HEK293 (cell line): ENCODE results near the gene FADS2.

Experiments
- CTCF ChIA-PET: fragments of 350-600 bp; formaldehyde crosslinking; extraction: SDS; loops from one replicate; lab custom pipeline; 2021; ENCODE audit warnings: antibody characterized with exemption; lab: Yijun Ruan, JAX
- POLR2A ChIA-PET: fragments of 300-600 bp; formaldehyde crosslinking; extraction: SDS; loops from one replicate; lab custom pipeline; 2020; ENCODE audit warnings: antibody characterized with exemption, inconsistent platforms; lab: Yijun Ruan, JAX
- H3K27ac ChIP-seq: fragments of 200-500 bp; sonication (Bioruptor generic); 2 replicates; pipeline ENCODE4 v1.5.1; 2014; ENCODE audit warnings: low read depth, low read length, control low read depth, inconsistent platforms; ENCODE audit errors: extremely low read depth
- H3K36me3 ChIP-seq, 2 experiments: fragments of 200-500 bp in 1 of 2; sonication (Bioruptor generic) in 1 of 2; 1 replicate in 1 of 2; 2 replicates in 1 of 2; pipeline ENCODE4 v1.5.1; 2014 to 2017; ENCODE audit warnings: inconsistent platforms in 2 of 2, low read length in 2 of 2; ENCODE audit not compliant: control insufficient read depth in 2 of 2, insufficient read depth in 1 of 2
- H3K4me1 ChIP-seq: fragments of 200-500 bp; sonication (Bioruptor generic); 2 replicates; pipeline ENCODE4 v1.5.1; 2014; ENCODE audit warnings: mild to moderate bottlenecking, low read length, inconsistent platforms; ENCODE audit not compliant: control insufficient read depth, insufficient read depth
- H3K4me3 ChIP-seq: 2 replicates; pipeline ENCODE4 v1.5.1; 2011; ENCODE audit warnings: low read depth, mild to moderate bottlenecking, control low read depth, low read length, moderate library complexity
- H3K9me3 ChIP-seq: fragments of 200-500 bp; sonication (Bioruptor generic); 2 replicates; pipeline ENCODE4 v1.5.1; 2014; ENCODE audit warnings: low read depth, low read length, inconsistent platforms; ENCODE audit not compliant: control insufficient read depth, insufficient read depth
- AEBP2 ChIP-seq: fragments of 450-650 bp; formaldehyde crosslinking; IDR thresholded peaks from 2 replicates; pipeline ENCODE4 v1.5.1; 2016; ENCODE audit warnings: missing biosample characterization, missing genetic modification characterization, borderline replicate concordance
- BCL11B ChIP-seq: fragments of 450-650 bp; formaldehyde crosslinking; IDR thresholded peaks from 2 replicates; pipeline ENCODE4 v1.5.1; 2016; ENCODE audit warnings: low read depth, missing biosample characterization, missing genetic modification characterization
- MZF1 ChIP-seq: fragments of 450-650 bp; formaldehyde crosslinking; IDR thresholded peaks from 2 replicates; pipeline ENCODE4 v1.5.1; 2017; ENCODE audit warnings: missing biosample characterization, missing genetic modification characterization, borderline replicate concordance
- PRDM1 ChIP-seq: fragments of 450-650 bp; formaldehyde crosslinking; IDR thresholded peaks from 2 replicates; pipeline ENCODE4; 2016; ENCODE audit warnings: missing biosample characterization, missing genetic modification characterization
- PRDM4 ChIP-seq: fragments of 450-650 bp; formaldehyde crosslinking; IDR thresholded peaks from 2 replicates; pipeline ENCODE4 v1.5.1; 2017; ENCODE audit warnings: missing biosample characterization, missing genetic modification characterization
- REPIN1 ChIP-seq: fragments of 450-650 bp; formaldehyde crosslinking; IDR thresholded peaks from 2 replicates; pipeline ENCODE4 v1.5.1; 2017; ENCODE audit warnings: missing biosample characterization, missing genetic modification characterization, low read depth
- SCRT1 ChIP-seq: fragments of 450-650 bp; formaldehyde crosslinking; IDR thresholded peaks from 2 replicates; pipeline ENCODE4 v1.5.1; 2016; ENCODE audit warnings: missing biosample characterization, missing genetic modification characterization, borderline replicate concordance
- ZBTB17 ChIP-seq: fragments of 450-650 bp; formaldehyde crosslinking; IDR thresholded peaks from 2 replicates; pipeline ENCODE4 v1.5.1; 2016; ENCODE audit warnings: missing biosample characterization, missing genetic modification characterization
- ZBTB6 ChIP-seq: fragments of 450-650 bp; formaldehyde crosslinking; IDR thresholded peaks from 2 replicates; pipeline ENCODE4 v1.5.1; 2017; ENCODE audit warnings: missing biosample characterization, missing genetic modification characterization
- ZBTB7A ChIP-seq: fragments of 450-650 bp; formaldehyde crosslinking; IDR thresholded peaks from 2 replicates; pipeline ENCODE4 v1.5.1; 2016; ENCODE audit warnings: low read depth, missing biosample characterization, missing genetic modification characterization
- ZFP3 ChIP-seq: fragments of 450-650 bp; formaldehyde crosslinking; IDR thresholded peaks from 2 replicates; pipeline ENCODE4 v1.5.1; 2016; ENCODE audit warnings: low read depth, missing biosample characterization, missing genetic modification characterization
- ZNF112 ChIP-seq: fragments of 450-650 bp; formaldehyde crosslinking; IDR thresholded peaks from 2 replicates; pipeline ENCODE4 v1.5.0; 2017; ENCODE audit warnings: missing biosample characterization, missing genetic modification characterization
- ZNF184 ChIP-seq: fragments of 450-650 bp; IDR thresholded peaks from 2 replicates; pipeline ENCODE4 v1.5.1; 2018; ENCODE audit warnings: missing biosample characterization, mild to moderate bottlenecking, missing genetic modification characterization
- ZNF280C ChIP-seq: fragments of 450-650 bp; formaldehyde crosslinking; IDR thresholded peaks from 2 replicates; pipeline ENCODE4 v1.5.1; 2016; ENCODE audit warnings: missing biosample characterization, missing genetic modification characterization
- ZNF311 ChIP-seq: fragments of 450-650 bp; formaldehyde crosslinking; IDR thresholded peaks from 2 replicates; pipeline ENCODE4 v1.5.1; 2017; ENCODE audit warnings: missing biosample characterization, missing genetic modification characterization, borderline replicate concordance
- ZNF350 ChIP-seq: fragments of 450-650 bp; formaldehyde crosslinking; IDR thresholded peaks from 2 replicates; pipeline ENCODE4 v1.5.0; 2017; ENCODE audit warnings: missing biosample characterization, mild to moderate bottlenecking, missing genetic modification characterization
- ZNF354C ChIP-seq: fragments of 450-650 bp; formaldehyde crosslinking; IDR thresholded peaks from 2 replicates; pipeline ENCODE4 v1.5.1; 2016; ENCODE audit warnings: missing biosample characterization, missing genetic modification characterization, low read depth, borderline replicate concordance
- ZNF394 ChIP-seq: fragments of 450-650 bp; formaldehyde crosslinking; IDR thresholded peaks from 2 replicates; pipeline ENCODE4 v1.5.1; 2016; ENCODE audit warnings: missing biosample characterization, missing genetic modification characterization, mild to moderate bottlenecking, moderate library complexity, borderline replicate concordance
- ZNF423 ChIP-seq: fragments of 450-650 bp; formaldehyde crosslinking; IDR thresholded peaks from 2 replicates; pipeline ENCODE4 v1.5.1; 2016; ENCODE audit warnings: missing biosample characterization, missing genetic modification characterization
- ZNF544 ChIP-seq: fragments of 450-650 bp; formaldehyde crosslinking; IDR thresholded peaks from 2 replicates; pipeline ENCODE4 v1.5.0; 2017; ENCODE audit warnings: missing biosample characterization, missing genetic modification characterization
- ZNF600 ChIP-seq: fragments of 450-650 bp; formaldehyde crosslinking; IDR thresholded peaks from 2 replicates; pipeline ENCODE4 v1.5.1; 2016; ENCODE audit warnings: missing biosample characterization, missing genetic modification characterization
- ZNF624 ChIP-seq: fragments of 450-650 bp; formaldehyde crosslinking; IDR thresholded peaks from 2 replicates; pipeline ENCODE4 v1.5.1; 2017; ENCODE audit warnings: missing biosample characterization, missing genetic modification characterization
- ZNF629 ChIP-seq: fragments of 450-650 bp; formaldehyde crosslinking; IDR thresholded peaks from 2 replicates; pipeline ENCODE4 v1.5.1; 2017; ENCODE audit warnings: missing biosample characterization, missing genetic modification characterization
- ZSCAN23 ChIP-seq: fragments of 450-650 bp; formaldehyde crosslinking; IDR thresholded peaks from 2 replicates; pipeline ENCODE4 v1.5.1; 2016; ENCODE audit warnings: missing biosample characterization, missing genetic modification characterization

Gene FADS2

DNA sequence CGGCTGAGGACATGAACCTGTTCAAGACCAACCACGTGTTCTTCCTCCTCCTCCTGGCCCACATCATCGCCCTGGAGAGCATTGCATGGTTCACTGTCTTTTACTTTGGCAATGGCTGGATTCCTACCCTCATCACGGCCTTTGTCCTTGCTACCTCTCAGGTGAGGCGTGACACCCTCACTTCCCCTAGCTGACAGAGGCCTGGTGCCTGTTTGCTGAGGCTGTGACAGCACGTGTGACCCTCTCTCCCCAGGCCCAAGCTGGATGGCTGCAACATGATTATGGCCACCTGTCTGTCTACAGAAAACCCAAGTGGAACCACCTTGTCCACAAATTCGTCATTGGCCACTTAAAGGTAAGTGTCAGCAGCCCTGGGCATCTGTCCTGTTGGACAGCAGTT is 12.3 kb downstream of the FADS2 start:
- Histone ChIP-seq H3K4me3 (no peak overlapping the region), H3K9me3 (no peaks in the 10 kb centered on the region), H3K36me3 (peaks cover 8 to 21% of the 10 kb centered on the region in 2 experiments; a peak in 2 of 3 replicates), H3K27ac (no peak overlapping the region), H3K4me1 (no peaks in the 10 kb centered on the region)
- ChIA-PET CTCF (interaction anchor here (1.0 kb wide), 1 partner anchor 12 kb away, joined by 3 read pairs; the partner anchor contains the start of gene FADS2), POLR2A (no interaction called here)
- TF ChIP-seq ZNF624 (tag by site-specific recombination) (no peak), ZNF280C (tag by site-specific recombination) (no peak)

GRCh38 chr11:61841636-61842527 is 13.8 kb downstream of the FADS2 start:
- POLR2A ChIA-PET: interaction anchor here (0.8 to 1.2 kb wide), 2 partner anchors 45 to 107 kb away, joined by 3 read pairs; no protein-coding TSS in a partner anchor
- peaks cover 13 to 21% of the 10 kb centered on the region in 2 experiments; a peak in 2 of 3 replicates for H3K36me3 ChIP-seq
- no peak for TF ChIP-seq AEBP2
- TF ChIP-seq ZNF354C (tag by site-specific recombination): no peak
- no peak for TF ChIP-seq ZNF311 (tag by site-specific recombination)
- TF ChIP-seq ZNF423 (tag by site-specific recombination): no peak
- no peak for TF ChIP-seq ZBTB6 (tag by site-specific recombination)
- TF ChIP-seq ZNF350: no peak
- no peak for TF ChIP-seq ZNF629
- TF ChIP-seq ZNF544 (tag by site-specific recombination): no peak
- TF ChIP-seq MZF1 (tag by site-specific recombination): no peak
- TF ChIP-seq REPIN1 (tag by site-specific recombination): no peak
- no peak overlapping the region for H3K27ac ChIP-seq
- H3K4me1 ChIP-seq: no peaks in the 10 kb centered on the region
- no peaks in the 10 kb centered on the region for H3K9me3 ChIP-seq
- no peak overlapping the region for H3K4me3 ChIP-seq
- CTCF ChIA-PET: interaction anchor here (1.0 kb wide), 2 partner anchors 12 to 29 kb away, joined by 3 read pairs; no protein-coding TSS in a partner anchor

- ChIA-PET POLR2A (interaction anchor here (1.2 kb wide), 1 partner anchor 45 kb away, joined by 3 read pairs; no protein-coding TSS in a partner anchor), CTCF (interaction anchor here (1.0 kb wide), 1 partner anchor 13 kb away, joined by 3 read pairs; no protein-coding TSS in a partner anchor)
- no peaks in the 10 kb centered on the region for H3K9me3 ChIP-seq
- H3K36me3 ChIP-seq: peaks cover 18 to 21% of the 10 kb centered on the region in 2 experiments; a peak in 2 of 3 replicates
- no peak overlapping the region for H3K4me3 ChIP-seq
- H3K27ac ChIP-seq: no peak overlapping the region
- H3K4me1 ChIP-seq: no peaks in the 10 kb centered on the region
- TF ChIP-seq ZBTB17 (tag by site-specific recombination): no peak
- no peak for TF ChIP-seq BCL11B (tag by site-specific recombination)
- no peak for TF ChIP-seq ZNF112 (tag by site-specific recombination)
- TF ChIP-seq SCRT1: no peak
- TF ChIP-seq ZNF600 (tag by site-specific recombination): no peak
- no peak for TF ChIP-seq ZFP3
- no peak for TF ChIP-seq PRDM1 (tag by site-specific recombination)
- no peak for TF ChIP-seq ZBTB7A (tag by site-specific recombination)
- TF ChIP-seq ZSCAN23 (tag by site-specific recombination): no peak
- TF ChIP-seq ZNF184: no peak
- no peak for TF ChIP-seq ZNF394 (tag by site-specific recombination)
- no peak for TF ChIP-seq PRDM4 (tag by site-specific recombination)
Observed at GRCh38 chr11:61842528-61842820, 14.4 kb downstream of the FADS2 start.
